Vagina (tissue), 2 donors: ENCODE measurements around the gene MERTK.

Experiments used
- POLR2A ChIP-seq, 2 donors: fragments of 450-650 bp; IDR thresholded peaks; one replicate each; pipeline ENCODE4 v1.6.1; 2017; ENCODE audit warnings: antibody characterized with exemption in 2 of 2, mild to moderate bottlenecking in 2 of 2, moderate library complexity in 2 of 2
- TF ChIP-seq, protein P1 (sequence below), 3 experiments: fragments of 450-650 bp in 2 of 3; fragments of 200-600 bp in 1 of 3; sonication (generic) in 1 of 3; IDR thresholded peaks; one replicate each; pipeline ENCODE4 v1.5.1; 2017 to 2019; ENCODE audit warnings: antibody characterized with exemption in 3 of 3, mild to moderate bottlenecking in 2 of 3, moderate library complexity in 2 of 3

DNA sequence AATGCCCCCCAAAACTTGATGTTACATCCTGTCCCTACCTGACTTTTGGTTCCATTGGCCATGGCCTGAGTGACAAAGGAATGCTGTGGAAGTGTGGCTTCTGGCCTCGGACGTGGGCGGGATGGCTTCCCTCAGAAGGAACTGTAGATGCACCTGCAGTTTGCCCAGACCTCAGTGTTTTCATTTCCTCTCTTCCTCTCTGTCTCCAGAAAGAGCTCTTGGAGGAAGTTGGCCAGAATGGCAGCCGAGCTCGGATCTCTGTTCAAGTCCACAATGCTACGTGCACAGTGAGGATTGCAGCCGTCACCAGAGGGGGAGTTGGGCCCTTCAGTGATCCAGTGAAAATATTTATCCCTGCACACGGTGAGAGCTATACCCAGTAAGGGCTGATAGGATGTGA, 95.6 kb downstream of the MERTK start:
- no peak for TF ChIP-seq POLR2A (IDR thresholded peaks at IDR 0.05)
- TF ChIP-seq, protein P1, sequence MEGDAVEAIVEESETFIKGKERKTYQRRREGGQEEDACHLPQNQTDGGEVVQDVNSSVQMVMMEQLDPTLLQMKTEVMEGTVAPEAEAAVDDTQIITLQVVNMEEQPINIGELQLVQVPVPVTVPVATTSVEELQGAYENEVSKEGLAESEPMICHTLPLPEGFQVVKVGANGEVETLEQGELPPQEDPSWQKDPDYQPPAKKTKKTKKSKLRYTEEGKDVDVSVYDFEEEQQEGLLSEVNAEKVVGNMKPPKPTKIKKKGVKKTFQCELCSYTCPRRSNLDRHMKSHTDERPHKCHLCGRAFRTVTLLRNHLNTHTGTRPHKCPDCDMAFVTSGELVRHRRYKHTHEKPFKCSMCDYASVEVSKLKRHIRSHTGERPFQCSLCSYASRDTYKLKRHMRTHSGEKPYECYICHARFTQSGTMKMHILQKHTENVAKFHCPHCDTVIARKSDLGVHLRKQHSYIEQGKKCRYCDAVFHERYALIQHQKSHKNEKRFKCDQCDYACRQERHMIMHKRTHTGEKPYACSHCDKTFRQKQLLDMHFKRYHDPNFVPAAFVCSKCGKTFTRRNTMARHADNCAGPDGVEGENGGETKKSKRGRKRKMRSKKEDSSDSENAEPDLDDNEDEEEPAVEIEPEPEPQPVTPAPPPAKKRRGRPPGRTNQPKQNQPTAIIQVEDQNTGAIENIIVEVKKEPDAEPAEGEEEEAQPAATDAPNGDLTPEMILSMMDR (IDR thresholded peaks at IDR 0.05) = no peak
